ENCODE measurements around the gene PDE11A.

GRCh38 chr2:177712462-177712861 lies 360.1 kb downstream of the PDE11A start:
- TF ChIP-seq CTCF (IDR thresholded peaks at IDR 0.05) (no peak), POLR2A (IDR thresholded peaks at IDR 0.05) (no peak)

Data from adrenal gland (tissue), 5 donors.